Ectodermal cell (in vitro differentiated cells): Measurements from ENCODE around the gene SLC13A2.

Source experiments
- H3K27ac ChIP-seq: 2 replicates; pipeline ENCODE4 v1.7.0; 2013; ENCODE audit warnings: mild to moderate bottlenecking, low read depth, low read length; ENCODE audit not compliant: insufficient read depth, poor library complexity, severe bottlenecking
- H3K27me3 ChIP-seq: 2 replicates; pipeline ENCODE4 v1.7.0; 2013; ENCODE audit warnings: mild to moderate bottlenecking, low read length; ENCODE audit not compliant: insufficient read depth, control insufficient read depth, poor library complexity, severe bottlenecking
- H3K36me3 ChIP-seq: one replicate; pipeline ENCODE4 v1.7.0; 2013; ENCODE audit warnings: low read length; ENCODE audit not compliant: control insufficient read depth, insufficient read depth
- H3K4me1 ChIP-seq: one replicate; pipeline ENCODE4 v1.7.0; 2013; ENCODE audit warnings: low read length; ENCODE audit not compliant: control insufficient read depth, insufficient read depth
- H3K4me3 ChIP-seq: 2 replicates; pipeline ENCODE4 v1.7.0; 2013; ENCODE audit warnings: low read depth, low read length, control low read depth; ENCODE audit not compliant: insufficient read depth
- H3K9me3 ChIP-seq: 2 replicates; pipeline ENCODE4 v1.7.0; 2013; ENCODE audit warnings: mild to moderate bottlenecking, low read length, moderate library complexity; ENCODE audit not compliant: control insufficient read depth
- WGBS, 2 experiments: methylation state at CpG; one replicate each; pipeline ENCODE4 v1.1.7; 2013; ENCODE audit warnings: missing lambda C conversion rate in 2 of 2; 5-methylcytosine and 5-hydroxymethylcytosine counted together

Gene SLC13A2

DNA sequence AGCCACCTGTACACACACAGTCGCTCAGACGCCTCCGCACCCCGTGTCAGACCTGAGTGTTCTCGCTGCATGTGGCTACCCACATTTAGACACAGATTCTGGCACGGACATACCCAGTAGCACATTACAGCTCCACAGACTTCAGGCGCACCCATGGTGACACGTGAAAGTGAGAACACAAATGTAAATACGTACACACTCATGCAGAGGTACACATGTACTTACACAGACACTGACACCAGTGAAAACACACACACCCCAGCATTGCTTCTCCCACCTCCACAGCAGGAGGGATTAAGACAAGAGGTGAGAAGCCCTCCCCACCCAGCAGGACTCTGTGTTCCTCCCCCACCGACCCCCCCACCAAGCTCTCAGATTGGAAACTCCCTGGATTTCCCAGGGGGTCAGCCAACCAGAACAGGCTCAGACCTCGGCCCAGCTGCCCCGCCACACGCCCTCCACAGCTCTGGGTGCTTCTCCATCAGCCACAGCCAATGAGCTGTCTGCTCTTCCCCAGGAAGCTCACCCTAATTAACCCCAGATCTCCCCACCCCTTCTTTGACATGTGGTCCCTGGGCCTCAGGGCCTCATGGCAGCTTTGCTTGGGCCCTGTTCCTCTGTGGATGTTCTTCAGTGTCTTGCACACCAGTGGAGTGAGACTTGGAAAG, 27.4 kb downstream of the SLC13A2 start:
- WGBS, 2 experiments, result 72 to 73% methylated on average over 13 of the region's 13 CpGs
- H3K36me3 ChIP-seq, result no peaks in the 10 kb centered on the region
- H3K4me1 ChIP-seq, result peaks cover 7% of the 10 kb centered on the region
- H3K4me3 ChIP-seq, result no peak overlapping the region
- H3K27ac ChIP-seq, result no peak overlapping the region
- H3K9me3 ChIP-seq, result no peaks in the 10 kb centered on the region
- no peaks in the 10 kb centered on the region for H3K27me3 ChIP-seq

DNA sequence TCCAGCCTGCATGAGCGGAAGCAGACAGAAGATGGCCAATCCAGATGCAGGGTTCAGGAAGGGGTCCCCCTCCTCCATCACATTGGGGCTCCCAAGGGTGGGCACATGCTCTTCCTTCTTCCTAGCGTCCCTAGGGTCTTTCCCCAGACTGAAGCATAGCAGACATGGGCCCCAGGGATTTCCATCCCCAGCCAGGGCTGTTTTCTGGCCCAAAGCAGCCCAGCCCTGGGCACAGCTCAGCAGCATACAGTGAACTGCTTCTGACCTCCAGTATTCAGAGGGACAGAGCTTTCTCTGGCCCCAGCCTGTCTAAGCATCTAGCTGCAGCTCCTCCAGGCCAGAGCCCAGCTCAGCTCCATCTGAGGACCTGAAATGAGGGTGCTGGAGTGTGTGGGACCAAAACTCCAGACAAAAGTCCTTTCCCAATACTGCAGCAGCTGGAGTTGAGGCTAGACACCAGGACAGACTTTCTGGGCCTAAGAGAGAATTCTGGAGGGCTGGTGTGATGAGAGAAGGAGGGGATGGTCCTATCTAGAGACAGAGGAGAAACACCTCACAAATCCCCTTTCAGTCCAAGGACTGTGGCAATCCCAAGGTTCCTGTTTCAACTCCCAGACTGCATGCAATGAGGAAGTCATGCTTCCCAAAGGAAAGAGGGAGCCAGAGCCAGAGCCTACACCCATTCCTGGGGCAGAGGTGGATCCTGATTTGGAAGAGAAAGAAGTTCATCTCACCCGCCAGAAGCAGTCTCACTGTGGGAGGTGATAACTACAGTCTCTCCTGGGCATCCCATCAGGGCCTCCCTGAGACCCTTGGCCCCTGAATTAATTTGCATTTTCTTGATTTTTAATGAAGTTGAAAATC, 28.2 kb downstream of the SLC13A2 start:
- Histone ChIP-seq H3K27me3 (no peaks in the 10 kb centered on the region), H3K27ac (no peak overlapping the region), H3K9me3 (no peaks in the 10 kb centered on the region), H3K4me1 (peaks cover 7% of the 10 kb centered on the region), H3K36me3 (no peaks in the 10 kb centered on the region), H3K4me3 (no peak overlapping the region)
- 84 to 94% methylated on average over 3 of the region's 3 CpGs for WGBS, 2 experiments

DNA sequence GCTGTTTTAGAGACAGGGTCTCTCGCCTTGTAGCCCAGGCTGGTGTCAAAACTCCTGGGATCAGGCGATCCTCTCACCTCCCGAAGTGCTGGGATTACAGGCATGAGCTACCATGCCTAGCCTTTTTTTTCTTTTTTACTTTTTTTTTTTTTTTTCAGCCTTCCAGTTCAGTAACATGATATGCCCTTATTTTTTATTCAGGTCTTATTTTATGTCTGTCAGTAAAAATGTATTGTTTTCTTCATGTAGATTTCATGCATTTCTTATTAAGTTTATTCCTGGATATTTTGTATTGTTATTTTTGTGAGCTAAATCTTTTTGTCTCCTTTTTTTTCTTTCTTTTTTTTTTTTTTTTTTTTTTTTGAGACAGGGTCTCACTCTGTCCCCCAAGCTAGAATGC, 30.0 kb downstream of the SLC13A2 start:
- H3K9me3 ChIP-seq, result no peaks in the 10 kb centered on the region
- no peak overlapping the region for H3K4me3 ChIP-seq
- no peaks in the 10 kb centered on the region for H3K36me3 ChIP-seq
- no peaks in the 10 kb centered on the region for H3K27me3 ChIP-seq
- H3K27ac ChIP-seq, result no peak overlapping the region
- WGBS, 2 experiments, result 72 to 77% methylated on average over 3 of the region's 3 CpGs
- peaks cover 7% of the 10 kb centered on the region for H3K4me1 ChIP-seq

DNA sequence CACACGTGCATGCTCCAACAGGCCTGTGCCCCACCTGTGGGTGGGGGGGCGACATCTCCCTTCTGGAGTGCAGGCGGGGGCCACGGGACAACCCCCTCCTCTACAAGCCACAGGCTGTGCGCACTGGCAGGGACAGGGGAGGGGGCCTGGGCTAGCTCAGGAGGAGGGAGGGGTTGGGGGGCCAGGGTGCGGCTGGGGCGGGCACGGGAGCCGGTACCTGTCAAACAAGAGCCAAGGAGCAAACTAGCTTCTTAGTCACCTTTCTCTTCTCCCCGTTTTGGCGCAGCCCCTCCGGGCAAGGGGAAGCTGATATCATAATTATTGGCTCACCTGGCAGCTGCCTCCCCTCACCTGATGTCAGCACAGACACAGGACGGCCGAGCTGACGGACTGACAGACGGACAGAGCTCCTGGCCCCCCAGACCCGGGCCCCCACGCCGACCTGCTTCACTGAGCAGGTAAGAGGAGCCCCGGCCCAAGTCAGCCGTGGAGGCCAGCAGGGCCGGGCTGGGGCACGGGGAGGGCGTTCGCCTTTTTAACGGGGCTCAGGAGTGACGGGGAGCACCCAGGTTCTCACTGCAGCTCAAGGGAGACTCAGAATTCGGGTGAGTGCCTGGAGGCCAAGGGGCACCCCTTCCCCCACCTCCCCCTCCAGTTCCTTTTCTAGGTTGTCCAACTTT, 32.7 kb downstream of the SLC13A2 start, which contains the start of gene FOXN1:
FOXN1 (plus strand) TSS at position 363 of the 680 bp plus-strand sequence. CDS start 17,622 bp downstream, outside the sequence.
- WGBS, 2 experiments, result 92 to 93% methylated on average over 28 of the region's 28 CpGs
- Histone ChIP-seq H3K4me1 (peaks cover 7% of the 10 kb centered on the region), H3K4me3 (no peak within 1 kb of the TSS), H3K27me3 (no peaks in the 10 kb centered on the region), H3K27ac (no peak within 1 kb of the TSS), H3K9me3 (no peaks in the 10 kb centered on the region), H3K36me3 (no peaks in the 10 kb centered on the region)

DNA sequence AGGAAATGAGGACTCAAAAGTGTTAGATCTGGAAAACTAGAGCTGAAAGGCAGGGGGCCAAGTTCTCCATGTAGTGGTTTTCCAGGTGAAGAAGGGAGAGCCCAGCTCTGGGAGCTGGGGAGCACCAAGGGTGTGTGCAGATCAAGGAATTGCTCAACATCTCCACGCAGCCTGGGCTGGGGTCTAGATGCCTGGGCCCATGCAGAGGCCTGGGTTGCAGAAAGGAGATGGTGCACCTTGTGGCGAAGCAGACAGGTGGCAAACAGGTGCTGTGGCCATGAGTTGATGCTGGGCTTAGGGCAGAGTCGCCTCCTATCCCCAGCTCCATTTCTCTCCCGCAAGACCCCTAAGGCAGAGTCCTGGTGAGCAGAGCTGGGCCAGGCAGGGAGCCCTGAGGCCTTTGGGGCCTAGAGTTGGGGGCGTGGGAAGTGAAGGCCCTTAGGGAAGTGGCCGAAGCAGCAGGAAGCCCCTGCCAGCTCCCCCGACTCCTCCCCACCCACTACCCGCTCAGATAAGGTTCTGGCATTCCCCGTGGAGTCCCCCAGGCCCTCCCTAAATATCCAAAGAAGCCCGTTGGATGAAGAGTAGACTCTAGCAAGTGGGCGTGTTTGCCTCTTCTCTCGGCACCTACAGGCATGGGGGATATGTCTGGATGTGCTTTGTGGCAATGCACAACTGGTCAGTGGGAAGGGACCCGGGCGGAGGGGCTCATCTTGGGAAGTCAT, 33.5 kb downstream of the SLC13A2 start:
- Histone ChIP-seq H3K4me1 (peaks cover 4% of the 10 kb centered on the region), H3K9me3 (no peaks in the 10 kb centered on the region), H3K27me3 (no peaks in the 10 kb centered on the region), H3K4me3 (no peak overlapping the region), H3K27ac (no peak overlapping the region), H3K36me3 (no peaks in the 10 kb centered on the region)
- 84 to 89% methylated on average over 14 of the region's 14 CpGs for WGBS, 2 experiments

DNA sequence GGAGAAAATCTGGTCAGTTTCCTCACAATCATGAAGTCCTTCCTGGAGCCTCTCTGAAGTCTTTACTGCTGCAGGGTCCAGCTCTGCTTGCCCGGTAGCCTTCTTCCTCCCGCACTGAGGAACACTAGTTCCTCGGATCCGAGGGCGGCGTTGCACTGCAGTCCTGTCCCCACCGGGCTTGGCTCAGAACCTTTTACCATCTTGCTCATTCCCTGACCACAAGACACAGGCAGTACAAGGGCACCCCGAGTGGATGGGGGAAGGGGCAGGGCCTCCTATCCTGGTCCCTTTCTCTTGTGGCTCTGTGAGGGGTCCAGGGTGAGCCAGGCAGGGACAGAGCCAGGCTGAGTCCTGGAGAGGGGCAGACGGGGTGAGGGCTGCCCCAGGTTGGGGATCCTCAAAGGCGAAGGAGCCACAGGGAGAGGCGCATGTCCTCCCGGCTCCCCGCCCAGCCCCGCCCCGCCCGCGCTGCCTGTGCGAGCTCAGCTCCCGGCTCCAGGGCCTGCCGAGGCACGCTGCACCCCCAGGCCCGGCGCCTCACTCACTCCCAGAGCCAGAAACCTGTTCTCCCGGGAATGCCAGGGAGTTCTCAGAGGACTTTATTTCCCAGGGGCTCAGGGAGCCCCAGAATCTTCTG, 34.2 kb downstream of the SLC13A2 start:
- Histone ChIP-seq H3K27me3 (no peaks in the 10 kb centered on the region), H3K4me1 (peaks cover 4% of the 10 kb centered on the region), H3K9me3 (no peaks in the 10 kb centered on the region), H3K27ac (no peak overlapping the region), H3K36me3 (no peaks in the 10 kb centered on the region), H3K4me3 (no peak overlapping the region)
- 80 to 81% methylated on average over 24 of the region's 24 CpGs for WGBS, 2 experiments

DNA sequence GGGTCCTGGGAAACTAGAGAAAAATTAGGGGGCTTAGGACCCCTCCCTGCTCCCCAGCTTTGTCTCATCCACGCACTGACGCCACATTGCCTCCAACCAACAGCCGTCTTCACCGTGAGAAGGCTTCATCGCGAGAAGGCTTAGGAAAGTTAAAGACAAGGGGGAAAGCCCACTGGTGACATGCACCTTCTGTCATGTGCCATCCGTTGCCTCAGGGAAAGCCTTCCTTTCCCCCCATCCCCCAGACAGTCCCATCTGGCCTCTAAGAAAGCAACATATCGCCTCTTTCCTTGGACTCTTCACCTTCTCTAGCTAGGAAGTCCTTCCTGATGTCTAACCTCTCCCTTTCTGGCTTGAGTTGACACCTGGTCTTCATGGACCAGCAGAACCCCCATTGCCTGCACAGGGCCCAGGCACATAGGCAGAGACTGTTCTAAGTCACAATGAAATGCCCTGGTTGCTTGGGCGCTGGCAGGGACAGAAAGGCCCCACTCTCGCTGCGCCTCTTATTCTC, 34.8 kb downstream of the SLC13A2 start:
- no peaks in the 10 kb centered on the region for H3K36me3 ChIP-seq
- no peak overlapping the region for H3K27ac ChIP-seq
- no peaks in the 10 kb centered on the region for H3K9me3 ChIP-seq
- no peaks in the 10 kb centered on the region for H3K27me3 ChIP-seq
- 86 to 88% methylated on average over 11 of the region's 11 CpGs for WGBS, 2 experiments
- H3K4me3 ChIP-seq, result no peak overlapping the region
- H3K4me1 ChIP-seq, result peaks cover 4% of the 10 kb centered on the region

DNA sequence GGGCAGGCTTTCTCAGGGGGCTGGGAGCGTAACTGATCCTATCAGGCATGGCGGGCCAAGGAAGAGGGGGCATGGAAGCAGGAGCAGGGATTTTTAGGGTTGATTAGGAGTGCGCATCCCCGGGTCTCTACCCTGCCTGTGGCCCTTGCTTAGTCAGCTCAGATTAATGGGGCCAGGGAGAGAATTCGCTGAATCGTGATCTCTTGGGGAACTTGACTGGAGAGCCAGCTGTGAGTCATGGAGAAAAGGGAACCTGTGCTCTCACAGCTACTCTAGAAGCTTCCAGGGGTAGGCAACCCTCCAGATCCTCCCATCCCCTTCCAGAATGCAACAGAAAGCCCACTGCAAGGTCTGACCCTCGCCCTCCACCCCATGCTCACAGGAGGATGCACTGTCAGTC, 36.3 kb downstream of the SLC13A2 start:
- Histone ChIP-seq H3K36me3 (no peaks in the 10 kb centered on the region), H3K27me3 (no peaks in the 10 kb centered on the region), H3K27ac (no peak overlapping the region), H3K4me3 (no peak overlapping the region), H3K9me3 (no peaks in the 10 kb centered on the region), H3K4me1 (peaks cover 4% of the 10 kb centered on the region)
- 84 to 87% methylated on average over 7 of the region's 7 CpGs for WGBS, 2 experiments

DNA sequence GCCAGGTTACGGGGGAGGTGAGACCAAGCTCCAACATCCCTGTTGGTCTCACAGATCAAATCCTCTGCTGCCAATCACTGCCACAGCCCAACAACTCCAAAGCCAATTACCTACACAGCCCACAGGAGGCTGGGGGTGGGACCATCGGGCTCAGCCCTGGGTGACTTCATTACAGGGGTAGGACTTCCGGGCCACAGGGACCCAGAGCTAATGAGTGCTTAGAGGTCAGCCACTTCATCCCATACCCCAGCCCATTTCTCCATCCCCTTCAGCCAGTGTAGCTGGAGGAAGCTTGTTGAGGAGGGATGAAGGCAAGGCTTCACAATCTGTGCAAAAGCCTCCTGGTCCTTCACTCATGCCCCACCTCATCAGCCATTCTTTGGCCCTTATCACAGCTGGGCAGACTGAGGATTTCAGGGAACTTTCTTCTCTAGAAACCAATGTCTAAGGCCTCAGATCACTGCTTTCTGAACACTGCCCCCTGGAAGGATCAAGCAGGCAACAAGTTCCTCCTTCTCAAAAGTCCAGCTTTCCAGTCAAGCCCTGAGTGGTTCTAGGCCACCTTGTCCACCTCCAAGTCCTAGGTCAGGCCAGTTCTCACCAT, 38.5 kb downstream of the SLC13A2 start:
- Histone ChIP-seq H3K36me3 (no peaks in the 10 kb centered on the region), H3K9me3 (no peaks in the 10 kb centered on the region), H3K27ac (no peak overlapping the region), H3K4me1 (peaks cover 4% of the 10 kb centered on the region), H3K27me3 (no peaks in the 10 kb centered on the region), H3K4me3 (no peak overlapping the region)
- WGBS, 2 experiments, result 88 to 94% methylated on average over 3 of the region's 3 CpGs
